OCI-LY7 (cell line): ENCODE results near the gene ZDHHC1. TPM values are rescaled to one million over a fixed set of nuclear protein-coding genes. Genes with fewer than 3 reads are reported as not detected.
"Not testable (repeated sequence)": the region's sequence is repeated elsewhere in the genome, so short reads cannot be mapped to it uniquely, and the experiment has no call there.

Source experiments
- BruUV-seq: library from RNA; stranded (reverse); fragments of 400-500 nt; replicated peaks from 2 replicates; lab custom pipeline; 2021; lab: Mats Ljungman, UMichigan
- CTCF ChIA-PET: fragments of 300-600 bp; sonication (Branson Sonifier 250); formaldehyde crosslinking; loops from one replicate; lab custom pipeline; 2022; ENCODE audit warnings: antibody characterized with exemption; ENCODE audit not compliant: unreplicated experiment; lab: Charles Lee
- POLR2A ChIA-PET: fragments of 300-600 bp; sonication (Branson Sonifier 250); formaldehyde crosslinking; loops from one replicate; lab custom pipeline; 2022; ENCODE audit warnings: antibody characterized with exemption; lab: Charles Lee
- DNase-seq: peaks from one replicate; pipeline ENCODE4 v3.0.0-alpha.2; 2015; ENCODE audit warnings: low spot score
- H2AFZ ChIP-seq: fragments of 200-600 bp; sonication (generic), shearing (Covaris generic); 2 replicates; pipeline ENCODE4 v1.6.1; 2014; ENCODE audit warnings: mild to moderate bottlenecking, antibody characterized with exemption, low read length, moderate library complexity
- H3K27ac ChIP-seq: fragments of 200-600 bp; sonication (generic); 2 replicates; pipeline ENCODE4 v1.5.1; 2014; ENCODE audit warnings: mixed run types, low read depth, mild to moderate bottlenecking, moderate library complexity, low read length, inconsistent platforms; ENCODE audit not compliant: poor library complexity, severe bottlenecking
- H3K36me3 ChIP-seq: fragments of 200-600 bp; sonication (generic); 2 replicates; pipeline ENCODE4 v1.6.1; 2014; ENCODE audit warnings: mild to moderate bottlenecking, antibody characterized with exemption, low read length, moderate library complexity, mixed read lengths; ENCODE audit not compliant: insufficient read depth
- H3K4me1 ChIP-seq: fragments of 200-600 bp; sonication (generic); 2 replicates; pipeline ENCODE4 v1.5.1; 2014; ENCODE audit warnings: mild to moderate bottlenecking, low read length; ENCODE audit not compliant: insufficient read depth, poor library complexity, severe bottlenecking
- H3K4me2 ChIP-seq: fragments of 200-600 bp; sonication (generic); 2 replicates; pipeline ENCODE4 v1.6.1; 2014; ENCODE audit warnings: mild to moderate bottlenecking, low read length
- H3K4me3 ChIP-seq: fragments of 200-600 bp; sonication (generic); 2 replicates; pipeline ENCODE4 v1.5.1; 2014; ENCODE audit warnings: mild to moderate bottlenecking, low read depth, low read length; ENCODE audit not compliant: poor library complexity, severe bottlenecking
- H3K79me2 ChIP-seq: fragments of 200-600 bp; sonication (generic); 2 replicates; pipeline ENCODE4 v1.6.1; 2016; ENCODE audit warnings: low read depth, mild to moderate bottlenecking, low read length, moderate library complexity, mixed read lengths; ENCODE audit not compliant: insufficient read depth
- H3K9me2 ChIP-seq: fragments of 200-600 bp; sonication (generic); 2 replicates; pipeline ENCODE4 v1.6.1; 2016; ENCODE audit warnings: mild to moderate bottlenecking, low read length, mixed read lengths; ENCODE audit not compliant: insufficient read depth
- H3K9me3 ChIP-seq: fragments of 200-600 bp; sonication (generic); 2 replicates; pipeline ENCODE4 v1.6.1; 2014; ENCODE audit warnings: mild to moderate bottlenecking, mixed run types, low read length, mixed read lengths
- H4K20me1 ChIP-seq: fragments of 200-600 bp; sonication (generic); 2 replicates; pipeline ENCODE4 v1.6.1; 2014; ENCODE audit warnings: mild to moderate bottlenecking, antibody characterized with exemption, low read length, moderate library complexity, mixed read lengths; ENCODE audit not compliant: insufficient read depth
- CTCF ChIP-seq: fragments of 200-600 bp; sonication (generic); conservative IDR thresholded peaks from 2 replicates; pipeline ENCODE4 v1.5.1; 2014; ENCODE audit warnings: mild to moderate bottlenecking, antibody characterized with exemption, low read length, moderate library complexity, mixed read lengths
- EZH2phosphoT487 ChIP-seq: fragments of 200-600 bp; sonication (generic); IDR thresholded peaks from 2 replicates; pipeline ENCODE4 v1.6.1; 2018; ENCODE audit warnings: low read depth, borderline replicate concordance, mild to moderate bottlenecking, mixed run types, antibody characterized with exemption, low read length, moderate library complexity, mixed read lengths
- intact Hi-C: fragments of 100-400 bp; cut with micrococcal nuclease; formaldehyde crosslinking; loops from one replicate; pipeline ENCODE4 v1.10.0; 2022; ENCODE audit not compliant: unreplicated experiment
- total RNA-seq, 2 experiments: library from RNA; depleted of rRNA in 1 of 2; stranded (reverse); fragments of >200 nt in 1 of 2; shearing (Covaris generic) in 1 of 2; gene quantifications; 2 replicates each; pipeline ENCODE4 v1.2.3, GENCODE V29; 2014 to 2022

ZDHHC1 gene
- total RNA-seq, 2 experiments from 2014 or later, result not detected

- H3K4me3 ChIP-seq, result no peak overlapping the region
- H2AFZ ChIP-seq, result no peak overlapping the region
- H3K4me1 ChIP-seq, result no peaks in the 10 kb centered on the region
- no peak overlapping the region for H3K27ac ChIP-seq
- no peaks in the 10 kb centered on the region for H3K36me3 ChIP-seq
- no peak overlapping the region for H3K4me2 ChIP-seq
- no peak for TF ChIP-seq EZH2phosphoT487
- no peak for TF ChIP-seq CTCF
- no peaks in the 10 kb centered on the region for H3K79me2 ChIP-seq
- no peaks in the 10 kb centered on the region for H4K20me1 ChIP-seq
- intact Hi-C loops, result no loop called here
- DNase-seq, result no peak
- no TSS peak for BruUV-seq
- CTCF ChIA-PET, result interaction anchor here (0.6 kb wide), 1 partner anchor 8 kb away, joined by 3 read pairs; no protein-coding TSS in a partner anchor
- no peaks in the 10 kb centered on the region for H3K9me2 ChIP-seq
- H3K9me3 ChIP-seq, result no peaks in the 10 kb centered on the region
- POLR2A ChIA-PET, result interaction anchor here (0.6 to 0.7 kb wide), 2 partner anchors 173 to 288 kb away, joined by 3 read pairs; no protein-coding TSS in a partner anchor
These were observed 3.7 kb upstream of the ZDHHC1 start for GRCh38 chr16:67419931-67420330.

GRCh38 chr16:67419502-67419901, 3.2 kb upstream of the ZDHHC1 start:
- POLR2A ChIA-PET, result no interaction called here
- CTCF ChIA-PET, result interaction anchor here (0.6 kb wide), 1 partner anchor 9 kb away, joined by 3 read pairs; no protein-coding TSS in a partner anchor
- TF ChIP-seq EZH2phosphoT487 (no peak), CTCF (no peak)

GRCh38 chr16:67417333-67418061, 1.2 kb upstream of the ZDHHC1 start:
- Histone ChIP-seq H3K4me3 (no peak overlapping the region), H3K79me2 (no peaks in the 10 kb centered on the region), H3K4me1 (no peaks in the 10 kb centered on the region), H3K36me3 (no peaks in the 10 kb centered on the region), H3K4me2 (no peak overlapping the region), H3K9me2 (no peaks in the 10 kb centered on the region), H4K20me1 (no peaks in the 10 kb centered on the region), H2AFZ (no peak overlapping the region), H3K27ac (no peak overlapping the region), H3K9me3 (no peaks in the 10 kb centered on the region)
- intact Hi-C loops, result no loop called here
- POLR2A ChIA-PET, result no interaction called here
- CTCF ChIA-PET, result no interaction called here
- no peak for TF ChIP-seq CTCF
- no peak for TF ChIP-seq EZH2phosphoT487
- DNase-seq, result no peak
- no TSS peak for BruUV-seq

More at GRCh38 chr16:67419502-67419901, 3.2 kb upstream of the ZDHHC1 start:
- intact Hi-C loops, result no loop called here
- Histone ChIP-seq H3K27ac (no peak overlapping the region), H3K36me3 (no peaks in the 10 kb centered on the region), H3K4me1 (no peaks in the 10 kb centered on the region), H3K79me2 (no peaks in the 10 kb centered on the region), H3K9me3 (no peaks in the 10 kb centered on the region), H3K4me2 (no peak overlapping the region), H3K4me3 (no peak overlapping the region), H4K20me1 (no peaks in the 10 kb centered on the region), H3K9me2 (no peaks in the 10 kb centered on the region), H2AFZ (no peak overlapping the region)
- BruUV-seq, result no TSS peak
- DNase-seq, result no peak

- H3K4me2 ChIP-seq, CTCF ChIA-PET, H4K20me1 ChIP-seq, BruUV-seq, H3K9me3 ChIP-seq, intact Hi-C loops, H3K4me3 ChIP-seq, H3K9me2 ChIP-seq, H2AFZ ChIP-seq, POLR2A ChIA-PET, H3K79me2 ChIP-seq, H3K4me1 ChIP-seq, DNase-seq, H3K36me3 ChIP-seq, H3K27ac ChIP-seq: not testable (repeated sequence)
These were observed 856 bp downstream of the ZDHHC1 start for GRCh38 chr16:67415421-67415820.
